Osteocyte (in vitro differentiated cells): ENCODE data around the gene CAPSL. TPM values are rescaled to one million over a fixed set of nuclear protein-coding genes. Genes with fewer than 3 reads are reported as not detected.
"Not testable (repeated sequence)": the region's sequence is repeated elsewhere in the genome, so short reads cannot be mapped to it uniquely, and the experiment has no call there.

ENCODE experiments used
- DNase-seq: peaks from one replicate; pipeline ENCODE4 v3.0.0; 2021; ENCODE audit warnings: mixed read lengths; ENCODE audit not compliant: unreplicated experiment; ENCODE audit errors: extremely low spot score
- H3K27ac Mint-ChIP-seq: one replicate; pipeline ENCODE4 v1.8.0; 2021; ENCODE audit warnings: mild to moderate bottlenecking, mixed read lengths; ENCODE audit not compliant: unreplicated experiment
- H3K27me3 Mint-ChIP-seq: one replicate; pipeline ENCODE4 v1.8.0; 2021; ENCODE audit warnings: mixed read lengths; ENCODE audit not compliant: unreplicated experiment
- H3K36me3 Mint-ChIP-seq: one replicate; pipeline ENCODE4 v1.8.0; 2021; ENCODE audit warnings: mixed read lengths; ENCODE audit not compliant: unreplicated experiment
- H3K4me1 Mint-ChIP-seq: one replicate; pipeline ENCODE4 v1.8.0; 2021; ENCODE audit warnings: mixed read lengths; ENCODE audit not compliant: unreplicated experiment
- H3K4me3 Mint-ChIP-seq: one replicate; pipeline ENCODE4 v1.8.0; 2021; ENCODE audit warnings: mild to moderate bottlenecking, moderate library complexity, mixed read lengths; ENCODE audit not compliant: unreplicated experiment
- H3K9me3 Mint-ChIP-seq: one replicate; pipeline ENCODE4 v1.8.0; 2021; ENCODE audit warnings: mixed read lengths; ENCODE audit not compliant: unreplicated experiment
- total RNA-seq: library from RNA; stranded (reverse); gene quantifications from 2 replicates; pipeline ENCODE4 v1.2.1, GENCODE V29; 2021
- TF ChIP-seq, protein P1 (sequence below): fragments of 200-600 bp; sonication (generic); IDR thresholded peaks from 2 replicates; pipeline ENCODE4 v1.5.0; 2021; ENCODE audit warnings: antibody characterized with exemption, mild to moderate bottlenecking, moderate library complexity

Gene CAPSL
- total RNA-seq, 1 donor from 2014 or later = not detected

DNA sequence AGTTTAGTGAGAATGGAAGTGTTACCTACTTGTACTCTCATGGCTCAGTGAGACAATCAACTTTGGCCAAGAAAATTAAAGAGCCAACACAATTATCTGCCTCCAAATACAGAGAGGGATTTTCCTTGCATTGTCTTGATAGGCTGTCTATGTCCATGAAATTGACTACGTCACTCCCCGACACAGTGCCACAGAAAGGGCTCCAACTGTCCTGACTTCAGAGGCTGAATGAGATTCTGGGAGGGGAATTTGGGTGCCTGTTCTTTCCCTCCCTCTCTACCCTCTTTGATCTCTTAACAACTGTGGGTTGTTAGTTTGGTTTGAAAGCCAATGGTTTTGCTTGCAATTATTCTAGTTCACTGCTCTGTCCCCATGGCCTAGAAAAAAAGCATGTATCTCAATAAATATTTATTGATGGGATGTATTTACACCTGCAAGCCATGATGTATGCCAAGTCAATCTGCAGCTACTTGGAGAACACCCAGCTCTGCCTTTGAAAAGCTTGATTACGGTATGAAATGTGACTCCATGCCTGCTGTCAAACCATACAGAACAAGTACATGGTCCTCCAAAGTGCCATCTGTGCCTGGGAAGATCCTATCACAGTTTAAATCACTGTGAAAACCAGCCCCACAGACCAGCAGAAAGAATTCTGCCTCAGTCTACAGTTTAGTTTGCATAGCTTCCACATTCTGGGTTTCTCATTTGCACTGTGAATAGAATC, 37.3 kb downstream of the CAPSL start:
- Mint-ChIP-seq H3K9me3 (no peaks in the 10 kb centered on the region), H3K4me3 (no peak overlapping the region), H3K4me1 (no peaks in the 10 kb centered on the region), H3K27me3 (no peaks in the 10 kb centered on the region), H3K36me3 (no peaks in the 10 kb centered on the region), H3K27ac (no peak overlapping the region)
- TF ChIP-seq, protein P1, sequence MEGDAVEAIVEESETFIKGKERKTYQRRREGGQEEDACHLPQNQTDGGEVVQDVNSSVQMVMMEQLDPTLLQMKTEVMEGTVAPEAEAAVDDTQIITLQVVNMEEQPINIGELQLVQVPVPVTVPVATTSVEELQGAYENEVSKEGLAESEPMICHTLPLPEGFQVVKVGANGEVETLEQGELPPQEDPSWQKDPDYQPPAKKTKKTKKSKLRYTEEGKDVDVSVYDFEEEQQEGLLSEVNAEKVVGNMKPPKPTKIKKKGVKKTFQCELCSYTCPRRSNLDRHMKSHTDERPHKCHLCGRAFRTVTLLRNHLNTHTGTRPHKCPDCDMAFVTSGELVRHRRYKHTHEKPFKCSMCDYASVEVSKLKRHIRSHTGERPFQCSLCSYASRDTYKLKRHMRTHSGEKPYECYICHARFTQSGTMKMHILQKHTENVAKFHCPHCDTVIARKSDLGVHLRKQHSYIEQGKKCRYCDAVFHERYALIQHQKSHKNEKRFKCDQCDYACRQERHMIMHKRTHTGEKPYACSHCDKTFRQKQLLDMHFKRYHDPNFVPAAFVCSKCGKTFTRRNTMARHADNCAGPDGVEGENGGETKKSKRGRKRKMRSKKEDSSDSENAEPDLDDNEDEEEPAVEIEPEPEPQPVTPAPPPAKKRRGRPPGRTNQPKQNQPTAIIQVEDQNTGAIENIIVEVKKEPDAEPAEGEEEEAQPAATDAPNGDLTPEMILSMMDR = no peak
- DNase-seq = no peak

DNA sequence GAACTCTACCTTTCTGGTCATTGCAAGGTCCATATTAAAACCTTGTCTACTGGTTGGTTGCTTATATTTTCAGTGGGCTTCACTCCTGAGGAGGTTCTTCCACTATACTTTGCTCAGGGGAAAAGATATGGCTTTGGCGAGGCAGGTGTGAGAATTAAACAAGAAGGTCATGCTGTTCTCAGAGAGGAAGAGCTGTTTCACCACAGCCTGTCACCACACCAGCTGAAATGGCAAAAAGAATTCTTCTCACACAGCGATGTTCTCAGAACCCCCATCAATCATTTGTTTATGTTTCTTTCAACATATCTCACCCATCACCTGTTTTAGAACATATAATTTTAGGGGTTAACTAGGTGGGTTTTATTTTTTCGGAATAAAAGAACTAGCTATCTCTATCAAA, 38.6 kb downstream of the CAPSL start:
- Mint-ChIP-seq H3K27me3 (no peaks in the 10 kb centered on the region), H3K4me1 (no peaks in the 10 kb centered on the region), H3K4me3 (no peak overlapping the region), H3K27ac (no peak overlapping the region), H3K9me3 (no peaks in the 10 kb centered on the region), H3K36me3 (no peaks in the 10 kb centered on the region)
- TF ChIP-seq, protein P1 = no peak
- no peak for DNase-seq

DNA sequence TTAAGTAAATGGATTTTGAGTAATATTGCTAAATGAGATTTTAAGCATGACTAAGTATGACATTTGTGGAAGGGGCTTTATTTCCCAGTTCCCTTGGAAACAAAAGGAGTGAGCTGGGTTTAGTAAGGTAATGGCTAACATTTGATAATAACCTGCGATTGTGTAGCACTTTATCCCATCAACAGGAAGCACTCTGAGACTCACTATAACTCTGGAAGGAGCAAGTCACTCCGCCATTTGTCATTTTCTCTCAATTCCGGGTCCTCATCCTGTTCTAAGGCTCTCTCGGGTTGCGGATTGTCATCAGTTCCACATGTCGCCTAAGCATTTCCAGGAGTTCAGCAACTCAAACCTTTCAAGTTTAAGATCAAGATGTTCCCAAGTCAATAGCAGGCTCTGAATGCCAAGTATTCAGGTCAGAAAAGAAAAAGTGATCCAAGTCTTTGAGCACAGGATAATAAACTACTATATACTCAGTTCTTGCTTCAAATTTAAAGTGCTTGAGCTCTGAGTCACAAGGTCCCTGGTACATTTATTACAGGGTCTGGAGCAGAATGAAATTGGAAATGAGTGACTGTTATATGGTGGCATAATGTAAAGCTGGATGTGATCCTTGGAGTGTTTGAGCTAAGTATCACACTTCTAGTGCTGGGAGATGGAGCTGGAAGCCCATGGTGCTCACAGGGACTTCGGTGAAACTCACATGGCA, 39.3 kb downstream of the CAPSL start:
- no peaks in the 10 kb centered on the region for H3K36me3 Mint-ChIP-seq
- H3K27me3 Mint-ChIP-seq = no peaks in the 10 kb centered on the region
- no peak overlapping the region for H3K4me3 Mint-ChIP-seq
- H3K9me3 Mint-ChIP-seq = no peaks in the 10 kb centered on the region
- no peak for DNase-seq
- TF ChIP-seq, protein P1 = no peak
- H3K4me1 Mint-ChIP-seq = no peaks in the 10 kb centered on the region
- no peak overlapping the region for H3K27ac Mint-ChIP-seq

DNA sequence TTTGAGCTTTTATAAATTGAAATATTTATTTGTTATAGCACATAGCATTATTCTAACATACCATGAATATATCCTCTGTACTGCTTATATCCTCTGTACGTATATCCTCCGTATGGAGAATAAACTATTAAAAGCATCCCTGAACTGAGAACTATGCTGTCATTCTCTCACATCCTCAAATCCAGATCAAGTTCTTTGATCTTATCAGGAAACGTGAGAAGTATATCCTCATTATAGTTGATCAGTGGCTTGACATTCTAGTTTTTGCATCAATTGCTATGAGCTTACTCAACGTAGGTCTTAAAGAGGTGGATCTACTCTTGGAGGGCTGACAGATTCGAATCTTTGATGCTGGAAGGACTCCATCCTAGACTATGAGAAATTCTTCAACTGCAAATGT, 44.3 kb downstream of the CAPSL start:
- DNase-seq = no peak
- Mint-ChIP-seq H3K27ac (no peak overlapping the region), H3K27me3 (no peaks in the 10 kb centered on the region), H3K4me3 (no peak overlapping the region), H3K9me3 (no peaks in the 10 kb centered on the region), H3K4me1 (no peaks in the 10 kb centered on the region), H3K36me3 (no peaks in the 10 kb centered on the region)
- TF ChIP-seq, protein P1 = no peak

DNA sequence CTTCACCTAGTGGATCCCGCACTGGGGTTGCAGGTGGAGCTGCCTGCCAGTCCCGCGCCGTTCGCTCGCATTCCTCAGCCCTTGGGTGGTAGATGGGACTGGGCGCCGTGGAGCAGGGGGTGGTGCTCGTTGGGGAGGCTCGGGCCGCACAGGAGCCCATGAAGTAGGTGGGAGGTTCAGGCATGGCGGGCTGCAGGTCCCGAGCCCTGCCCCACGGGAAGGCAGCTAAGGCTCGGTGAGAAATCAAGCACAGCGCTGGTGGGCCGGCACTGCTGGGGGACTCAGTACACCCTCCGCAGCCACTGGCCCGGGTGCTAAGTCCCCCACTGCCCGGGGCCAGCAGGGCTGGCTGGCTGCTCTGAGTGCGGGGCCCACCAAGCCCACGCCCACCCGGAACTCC, 45.6 kb downstream of the CAPSL start:
- H3K27ac Mint-ChIP-seq, H3K9me3 Mint-ChIP-seq, H3K4me3 Mint-ChIP-seq, H3K4me1 Mint-ChIP-seq, H3K36me3 Mint-ChIP-seq, DNase-seq, H3K27me3 Mint-ChIP-seq: not testable (repeated sequence)
